ENCODE results near the gene CCDC97.
"Not testable (repeated sequence)": the region's sequence is repeated elsewhere in the genome, so short reads cannot be mapped to it uniquely, and the experiment has no call there.

The CCDC97 gene

DNA sequence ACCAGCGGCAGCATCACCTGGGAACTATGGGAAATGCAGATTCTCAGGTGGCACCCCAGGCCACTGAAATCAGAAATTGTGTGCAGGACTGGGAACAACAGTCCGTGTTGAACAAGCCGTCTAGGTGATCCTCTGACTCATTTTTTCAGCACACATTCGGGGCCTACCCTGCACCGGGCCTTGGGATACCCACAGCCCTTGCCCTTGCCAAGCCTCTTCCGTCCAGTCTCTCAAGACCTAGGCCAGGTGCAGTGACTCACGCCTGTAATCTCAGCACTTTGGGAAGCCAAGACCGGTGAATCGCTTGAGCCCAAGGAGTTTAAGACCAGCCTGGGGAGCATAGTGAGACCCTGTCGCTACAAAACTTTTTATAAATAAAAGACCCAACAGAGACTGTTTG lies 25.5 kb downstream of the CCDC97 start:
- DNase-seq (ENCODE audit: low spot score) = no peak
- FAIRE-seq = no peak

DNA sequence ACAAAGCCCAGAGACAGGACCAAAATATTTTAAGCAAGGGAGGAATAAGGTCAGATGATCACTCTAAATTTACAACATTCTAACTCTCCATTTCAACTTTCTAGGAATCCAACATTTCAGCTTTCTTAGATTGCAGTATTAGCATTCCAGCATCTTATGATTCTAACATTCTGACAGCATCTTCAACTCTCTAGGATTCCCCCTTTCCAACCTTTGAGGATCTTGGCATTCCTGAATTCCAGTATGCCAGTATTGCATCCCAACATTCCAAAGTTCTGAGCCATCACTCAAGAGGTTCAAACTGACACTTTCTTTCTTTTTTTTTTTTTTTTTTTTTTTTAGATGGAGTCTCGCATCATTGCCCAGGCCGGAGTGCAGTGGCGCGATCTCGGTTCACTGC lies 30.0 kb downstream of the CCDC97 start:
- DNase-seq (ENCODE audit: low spot score) = peak; percentile 57
- no peak for FAIRE-seq

DNA sequence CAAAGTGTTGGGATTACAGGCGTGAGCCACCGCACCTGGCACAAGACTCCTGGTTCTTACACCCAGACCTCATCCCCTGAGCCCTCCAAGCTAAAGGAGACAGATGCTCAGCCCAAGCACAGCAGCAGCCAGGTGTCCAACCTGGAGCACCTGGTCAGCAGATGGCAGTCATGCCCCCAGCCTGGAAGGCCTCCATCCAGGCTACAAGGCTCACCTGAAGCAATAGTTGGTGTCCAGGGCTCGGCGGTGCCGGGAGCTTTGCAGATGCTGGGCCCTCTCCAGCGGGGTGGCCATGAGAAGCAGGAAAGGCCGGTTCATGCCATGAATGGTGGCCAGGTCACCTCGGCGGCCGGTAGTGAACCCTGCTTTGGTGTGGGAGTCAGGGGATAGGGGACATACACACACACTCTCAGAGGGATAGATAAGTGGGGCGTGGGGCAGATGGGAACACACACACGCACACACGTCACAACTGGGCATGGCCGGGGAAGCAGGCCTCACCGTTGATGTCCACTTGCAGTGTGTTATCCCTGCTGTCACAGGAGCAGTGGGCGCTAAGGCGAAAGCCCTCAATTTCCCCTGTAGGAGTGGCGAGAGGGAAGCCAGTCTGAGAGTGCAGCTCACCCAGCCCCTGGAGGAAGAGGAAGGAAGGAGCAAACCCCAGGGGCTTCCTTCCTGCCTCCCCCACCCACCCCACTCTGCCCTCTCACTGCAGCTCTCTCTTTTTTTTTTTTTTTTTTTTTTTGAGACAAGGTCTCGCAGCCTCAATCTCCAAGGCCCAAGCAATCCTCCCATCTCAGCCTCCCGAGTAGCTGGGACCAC lies 31.9 kb downstream of the CCDC97 start:
- no peak for FAIRE-seq

DNA sequence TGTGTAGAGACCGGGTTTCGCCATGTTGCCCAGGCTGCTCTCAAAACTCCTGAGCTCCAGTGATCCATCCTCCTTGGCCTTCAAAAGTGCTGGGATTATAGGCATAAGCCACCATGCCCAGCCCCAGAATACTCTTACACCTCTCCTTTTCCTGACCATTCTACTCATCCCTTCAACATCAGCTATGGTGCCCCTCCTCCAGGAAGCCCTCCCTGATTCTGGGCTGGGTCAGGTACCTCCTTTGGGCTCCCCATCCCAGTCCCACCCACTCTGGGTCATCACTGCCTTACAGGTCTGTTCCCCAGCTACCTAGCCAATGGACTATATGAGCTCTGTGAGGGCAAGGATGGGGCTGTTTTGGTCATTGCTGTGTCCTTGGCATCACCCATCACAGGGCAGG lies 34.2 kb downstream of the CCDC97 start:
- no peak for FAIRE-seq
- DNase-seq (ENCODE audit: low spot score) = no peak

More for the DNA sequence above, 31.9 kb downstream of the CCDC97 start:
- DNase-seq (ENCODE audit: low spot score) = no peak

DNA sequence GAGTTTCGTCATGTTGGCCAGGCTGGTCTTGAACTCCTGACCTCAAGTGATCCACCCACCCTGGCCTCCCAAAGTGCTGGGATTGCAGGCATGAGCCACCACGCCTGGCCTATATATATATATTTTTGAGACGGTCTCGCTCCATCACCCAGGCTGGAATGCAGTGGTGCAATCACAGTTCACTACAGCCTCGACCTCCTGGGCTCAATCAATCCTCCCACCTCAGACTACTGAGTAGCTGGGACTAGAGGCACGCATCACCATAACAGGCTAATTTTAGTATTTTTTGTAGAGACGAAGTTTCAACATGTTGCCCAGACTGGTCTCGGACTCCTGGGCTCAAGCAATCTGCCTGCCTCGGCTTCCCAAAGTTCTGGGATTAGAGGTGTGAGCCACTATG lies 36.9 kb downstream of the CCDC97 start:
- not testable (repeated sequence) for DNase-seq (ENCODE audit: low spot score); FAIRE-seq

DNA sequence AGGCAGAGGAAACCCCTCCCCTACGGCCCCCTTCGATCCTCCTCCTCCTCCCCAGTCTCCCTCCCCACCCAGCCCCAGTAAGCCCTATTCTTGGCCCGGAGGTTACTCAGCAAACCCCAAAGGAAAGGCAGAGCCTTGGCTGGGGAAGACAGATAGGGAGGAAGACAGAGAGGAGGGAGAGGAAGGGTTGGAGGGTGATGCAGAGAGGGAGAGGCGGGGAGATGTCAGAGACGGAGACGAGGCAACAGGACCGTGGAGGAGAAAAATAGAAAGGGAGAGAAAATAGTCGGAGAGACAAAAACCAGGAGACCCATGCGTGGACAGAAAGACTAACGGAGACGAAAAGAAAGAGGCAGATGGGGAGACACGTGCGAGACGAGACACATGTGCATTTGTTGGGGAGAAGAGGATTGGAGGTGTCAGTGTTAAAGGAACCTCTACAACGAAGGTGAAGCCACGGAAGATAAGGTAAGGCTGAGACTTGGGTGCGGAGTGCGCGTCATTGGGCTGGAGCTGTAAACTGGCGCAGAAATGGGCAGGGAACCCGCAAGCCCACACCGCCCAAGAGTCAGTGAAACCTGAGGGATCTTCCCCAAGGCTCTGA lies 40.9 kb downstream of the CCDC97 start:
- no peak for DNase-seq (ENCODE audit: low spot score)
- FAIRE-seq = no peak

DNA sequence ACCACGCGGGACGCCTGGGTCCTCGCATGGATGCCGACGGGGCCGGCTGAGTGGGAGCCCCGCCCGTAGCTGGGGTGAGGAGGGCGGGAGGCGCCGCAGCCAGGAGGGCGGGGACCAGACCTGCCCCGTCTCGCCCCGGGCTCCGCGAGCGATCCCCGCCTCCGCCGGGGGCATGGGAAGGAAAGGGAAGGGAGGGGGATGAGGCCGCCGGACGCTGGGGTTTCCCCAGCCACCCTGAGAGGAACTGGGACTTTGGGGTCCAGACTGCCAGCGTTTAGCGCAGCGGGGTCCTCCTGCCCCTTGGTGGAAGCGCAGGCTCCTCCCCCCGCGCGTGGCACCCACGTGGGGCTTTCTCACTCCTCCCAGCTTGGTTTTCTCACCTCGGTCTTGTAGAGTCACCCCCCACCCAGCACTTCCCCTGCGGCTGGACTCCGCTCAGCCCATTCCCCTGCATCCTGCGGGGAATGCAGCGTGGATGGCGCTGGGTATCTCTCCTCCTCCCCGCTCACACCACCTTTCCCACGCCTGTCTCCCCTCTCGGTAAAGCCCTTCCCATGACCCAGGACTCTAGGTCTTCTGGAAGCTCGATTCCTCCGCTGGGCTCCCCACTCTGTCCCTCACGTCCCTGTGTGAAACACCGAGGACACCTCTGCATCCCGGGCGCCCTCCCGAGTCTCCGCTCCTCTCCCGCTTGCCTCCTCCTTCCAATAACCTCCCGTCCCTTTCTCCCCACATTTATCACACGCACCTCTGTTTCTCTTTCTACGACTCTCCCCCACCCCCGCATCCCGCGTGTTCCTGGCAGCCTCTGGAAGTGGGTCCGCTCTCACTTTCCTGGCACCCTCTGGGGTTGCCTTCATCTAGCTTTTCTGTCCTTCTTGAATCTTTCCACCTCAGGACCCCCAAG lies 41.6 kb downstream of the CCDC97 start:
- DNase-seq (ENCODE audit: low spot score) (peak; percentile 83), FAIRE-seq (peak; percentile 20)

DNA sequence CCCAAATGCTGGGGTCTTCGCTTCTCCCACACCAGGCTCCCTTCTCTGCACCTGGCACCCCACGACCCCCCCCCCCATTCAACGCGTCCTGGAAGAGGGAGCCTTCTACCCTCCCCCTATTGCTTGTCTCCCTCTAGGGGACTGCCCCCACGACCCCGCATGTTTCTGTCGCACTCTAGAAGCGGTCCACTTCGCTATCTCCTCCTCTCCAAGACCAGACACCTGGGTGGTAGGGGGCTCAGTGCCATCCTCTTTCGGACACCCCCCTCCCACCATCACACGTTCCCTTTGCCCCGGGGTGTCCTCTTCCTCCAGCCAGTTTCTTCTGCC lies 42.3 kb downstream of the CCDC97 start:
- DNase-seq (ENCODE audit: low spot score) = no peak
- FAIRE-seq = no peak

DNA sequence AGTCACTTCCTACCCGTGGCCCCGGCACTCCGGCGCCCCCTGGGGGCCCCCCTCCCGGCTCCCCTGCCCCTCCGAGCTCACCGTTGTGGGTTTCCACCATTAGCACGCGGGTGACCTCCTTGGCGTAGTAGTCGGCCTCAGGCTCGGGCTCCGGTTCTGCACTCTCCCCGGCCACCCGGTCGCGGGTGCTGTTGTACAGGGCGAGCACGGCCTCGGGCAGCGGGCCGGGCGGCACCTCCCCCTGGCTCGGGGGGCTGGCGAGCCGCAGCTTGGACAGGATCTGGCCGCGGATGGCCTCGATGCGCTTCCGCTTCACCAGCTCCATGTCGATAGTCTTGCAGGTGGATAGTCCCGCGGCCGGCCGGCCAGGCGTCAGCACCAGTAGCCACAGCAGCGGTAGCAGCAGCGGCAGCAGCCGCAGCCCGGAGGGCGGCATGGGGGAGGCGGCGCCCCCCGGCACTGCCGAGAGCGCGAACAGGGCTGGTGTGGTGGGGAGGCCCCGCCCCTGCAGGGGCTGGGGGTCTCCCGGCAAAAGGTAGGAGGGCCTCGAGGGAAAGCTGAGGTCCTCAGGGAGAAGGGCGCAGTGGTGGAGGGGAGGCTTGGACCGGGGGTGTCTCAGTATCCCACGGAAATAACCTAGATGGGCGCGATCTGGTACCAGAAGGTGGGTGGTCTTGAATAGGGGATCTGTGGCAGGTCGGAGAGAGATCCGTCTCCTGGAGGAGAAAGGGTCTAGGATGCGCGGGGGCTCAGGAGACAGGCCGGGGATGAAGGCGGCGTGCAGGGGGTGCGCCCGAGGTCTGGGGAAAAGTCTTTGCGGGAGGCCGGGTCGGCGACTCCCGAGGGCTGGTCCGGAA lies 42.9 kb downstream of the CCDC97 start:
- DNase-seq (ENCODE audit: low spot score) = peak; percentile 73

DNA sequence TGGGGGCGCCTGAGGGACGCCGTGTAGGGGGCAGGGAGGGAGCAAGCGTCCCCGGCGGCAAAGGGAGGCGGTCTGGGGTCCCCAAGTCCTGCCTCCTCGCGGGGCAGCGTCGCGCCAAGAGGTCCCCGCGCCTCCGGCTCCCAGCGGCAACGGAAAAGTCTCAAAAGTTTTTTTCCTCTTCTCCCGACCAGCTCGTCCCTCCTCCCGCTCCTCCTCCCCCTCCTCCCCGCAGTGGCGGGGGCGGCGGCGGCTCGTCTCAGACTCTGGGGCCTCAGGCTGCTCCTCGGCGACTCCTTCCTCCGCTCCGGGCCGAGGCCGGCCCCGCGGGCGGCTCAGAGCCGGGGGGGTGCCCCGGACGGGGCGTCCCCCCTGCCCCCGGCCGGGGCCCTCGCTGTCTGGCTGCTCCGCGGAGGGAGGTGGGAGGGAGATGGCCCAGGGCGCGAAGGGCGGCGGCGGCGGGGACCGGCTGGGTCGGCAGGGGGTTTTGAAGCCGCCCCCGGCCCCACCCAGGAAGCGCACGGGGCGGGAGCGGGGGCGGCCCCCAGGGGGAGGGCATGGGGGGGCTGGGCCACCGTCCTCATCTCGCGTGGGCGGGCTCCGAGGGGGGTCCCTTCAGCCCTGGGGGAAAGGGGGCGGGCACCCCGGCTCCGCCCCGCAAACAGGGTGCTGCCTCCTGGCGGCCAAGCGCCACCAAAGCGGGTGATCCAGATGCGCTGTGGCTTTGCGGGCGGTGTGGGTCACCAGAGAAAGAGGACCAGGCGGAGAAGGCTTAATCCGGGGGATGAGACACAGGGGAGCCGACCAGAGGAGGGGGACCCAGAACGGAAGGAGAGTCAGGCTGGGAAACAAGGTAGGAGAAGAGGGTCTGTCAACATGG lies 43.7 kb downstream of the CCDC97 start, which contains the start of gene TGFB1:
Gene TGFB1, minus strand, starts transcription at position 457 of the 877 bp plus-strand sequence. CDS start 878 bp downstream, outside the sequence.
- FAIRE-seq (no peak), DNase-seq (ENCODE audit: low spot score) (peak; percentile 97)

More for the DNA sequence above, 42.9 kb downstream of the CCDC97 start:
- FAIRE-seq = no peak

DNA sequence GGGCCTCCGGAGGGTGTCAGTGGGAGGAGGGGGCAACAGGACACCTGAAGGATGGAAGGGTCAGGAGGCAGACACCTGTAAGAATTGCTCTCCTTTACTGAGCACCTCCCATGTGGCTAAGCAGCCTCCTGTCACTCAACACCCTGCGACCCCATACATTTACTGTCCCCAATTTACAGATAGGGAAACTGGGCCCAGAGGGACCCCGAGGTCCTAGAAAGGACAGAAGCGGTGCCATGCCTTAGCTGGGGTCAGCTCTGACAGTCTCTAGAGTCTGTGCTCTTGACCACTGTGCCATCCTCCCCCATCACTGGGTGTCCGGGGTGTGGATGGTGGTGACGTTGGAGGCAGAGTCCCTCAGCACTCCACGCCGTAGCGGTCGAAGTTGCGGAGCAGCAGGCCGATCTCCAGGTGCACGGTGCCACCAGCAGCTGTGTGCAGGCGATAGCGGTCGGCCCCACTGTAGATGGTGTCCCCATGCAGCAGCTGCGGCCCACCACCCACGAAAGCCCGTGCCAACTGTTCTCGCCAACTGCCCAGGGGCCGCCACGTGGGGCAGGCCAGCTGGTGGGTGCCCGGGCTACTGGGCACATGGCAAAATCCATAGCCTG lies 44.5 kb downstream of the CCDC97 start:
- FAIRE-seq (peak; percentile 23), DNase-seq (ENCODE audit: low spot score) (no peak)

DNA sequence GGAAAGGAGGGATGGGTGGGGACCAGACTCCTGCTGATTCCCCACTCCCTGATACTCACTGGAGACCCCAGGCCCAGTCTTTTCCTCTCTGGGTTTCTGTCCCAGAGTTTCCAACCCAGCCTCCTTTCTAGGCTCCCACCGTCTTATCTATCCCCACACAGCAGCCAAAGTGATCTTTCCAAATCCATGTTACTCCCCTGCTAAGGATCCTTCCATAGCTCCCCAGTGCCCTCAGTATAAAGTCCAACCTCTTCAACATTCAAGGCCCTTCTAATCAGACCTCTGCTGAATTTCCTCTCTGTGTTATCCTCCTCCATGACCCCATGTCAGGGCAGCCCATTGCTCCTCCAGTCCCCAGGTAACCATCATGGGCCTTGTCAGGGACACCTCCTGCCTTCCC lies 45.1 kb downstream of the CCDC97 start:
- DNase-seq (ENCODE audit: low spot score) (no peak), FAIRE-seq (no peak)

DNA sequence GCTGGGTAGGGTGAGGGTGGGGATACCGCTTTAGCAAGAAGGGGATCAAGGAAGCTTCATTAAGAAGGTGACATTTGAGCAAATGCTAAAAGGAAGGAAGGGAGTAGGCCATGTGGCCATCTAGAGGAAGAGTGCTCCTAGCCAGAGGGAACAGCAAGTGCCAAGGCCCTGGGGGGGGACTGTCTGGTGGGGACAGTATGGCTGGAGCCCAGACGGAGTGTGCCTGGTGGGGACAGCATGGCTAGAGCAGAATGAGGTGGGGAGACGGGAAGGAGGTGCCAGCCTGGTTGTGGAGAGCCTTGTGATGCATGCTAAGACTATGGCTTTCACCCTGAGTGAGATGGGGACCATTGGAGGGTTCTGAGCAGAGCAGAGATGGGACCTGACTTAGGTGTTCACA lies 45.8 kb downstream of the CCDC97 start:
- no peak for FAIRE-seq
- no peak for DNase-seq (ENCODE audit: low spot score)

DNA sequence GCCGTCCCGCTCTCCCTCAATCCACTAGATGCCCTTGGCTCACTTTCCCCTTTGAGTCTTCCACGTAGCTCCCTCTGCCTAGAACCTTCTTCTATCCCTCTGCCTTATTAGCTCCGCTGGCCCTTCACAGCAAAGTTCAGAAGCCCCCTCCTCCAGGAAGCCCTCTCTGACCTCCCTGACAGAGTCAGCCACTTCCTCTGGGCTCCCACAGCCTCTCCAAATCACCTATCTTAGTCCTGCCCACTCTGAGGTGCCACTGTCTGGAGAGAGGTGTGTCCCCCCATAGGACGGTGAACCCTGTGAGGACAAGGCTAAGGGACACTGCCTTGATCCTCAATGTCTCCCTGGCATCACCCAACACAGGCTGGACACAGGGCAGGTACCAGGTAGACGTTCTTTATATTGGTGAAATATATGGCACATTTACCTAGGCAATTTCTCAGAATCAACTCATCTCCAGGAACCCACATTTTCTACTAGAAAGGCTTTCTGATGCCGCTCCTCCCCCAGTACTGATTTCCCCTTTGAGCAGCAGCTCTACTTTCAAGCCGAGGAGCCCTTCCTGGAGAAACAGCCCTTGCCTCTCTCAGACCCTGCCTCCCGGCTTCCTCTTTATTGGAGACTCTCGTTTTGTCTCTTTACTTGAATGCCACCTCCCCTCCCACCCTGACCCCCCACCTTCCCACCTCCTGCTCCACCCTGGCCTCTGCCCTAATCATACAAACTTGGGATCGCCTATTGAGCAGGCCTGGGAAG lies 47.2 kb downstream of the CCDC97 start:
- no peak for FAIRE-seq

DNA sequence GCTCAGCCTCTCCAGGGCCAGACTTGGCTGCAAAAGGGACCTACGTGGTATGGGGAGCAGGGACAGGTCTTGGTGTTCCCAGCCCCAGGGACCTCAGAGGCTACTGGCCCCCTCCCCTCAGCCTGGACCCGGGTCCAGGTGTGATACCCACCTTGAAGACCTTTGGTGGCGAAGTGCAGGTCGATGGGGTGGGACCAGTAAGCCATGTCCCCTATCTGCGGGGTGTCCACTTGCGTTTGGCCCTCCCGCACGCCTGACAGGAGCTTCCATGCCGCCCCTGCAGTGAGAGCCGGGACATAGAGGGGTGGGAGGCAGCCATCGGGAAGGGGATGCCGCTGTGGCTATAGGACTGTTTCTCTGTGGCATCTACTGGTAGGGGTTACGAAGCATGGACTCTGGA lies 47.8 kb downstream of the CCDC97 start:
- no peak for FAIRE-seq
- no peak for DNase-seq (ENCODE audit: low spot score)

More for the DNA sequence above, 47.2 kb downstream of the CCDC97 start:
- DNase-seq (ENCODE audit: low spot score) = no peak

DNA sequence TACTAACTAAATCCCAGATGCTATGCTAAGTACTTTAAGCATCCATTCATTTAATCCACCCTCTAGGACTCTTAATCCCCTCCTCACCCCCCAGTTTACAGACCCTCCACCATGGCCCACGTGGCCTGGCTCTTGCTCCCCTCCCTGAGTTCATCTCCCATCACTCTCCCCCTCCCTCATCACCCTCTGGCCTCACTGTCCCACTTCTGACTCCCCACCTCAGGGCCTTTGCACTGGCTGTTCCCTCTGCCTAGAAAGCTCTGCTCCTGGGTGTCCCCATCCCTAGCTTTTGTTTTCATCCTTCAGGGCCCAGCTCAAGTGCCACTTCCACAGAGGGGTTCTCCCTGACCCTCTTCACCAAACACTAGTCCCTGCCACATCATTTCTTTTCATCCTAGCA lies 49.8 kb downstream of the CCDC97 start:
- DNase-seq (ENCODE audit: low spot score) (no peak), FAIRE-seq (no peak)

DNA sequence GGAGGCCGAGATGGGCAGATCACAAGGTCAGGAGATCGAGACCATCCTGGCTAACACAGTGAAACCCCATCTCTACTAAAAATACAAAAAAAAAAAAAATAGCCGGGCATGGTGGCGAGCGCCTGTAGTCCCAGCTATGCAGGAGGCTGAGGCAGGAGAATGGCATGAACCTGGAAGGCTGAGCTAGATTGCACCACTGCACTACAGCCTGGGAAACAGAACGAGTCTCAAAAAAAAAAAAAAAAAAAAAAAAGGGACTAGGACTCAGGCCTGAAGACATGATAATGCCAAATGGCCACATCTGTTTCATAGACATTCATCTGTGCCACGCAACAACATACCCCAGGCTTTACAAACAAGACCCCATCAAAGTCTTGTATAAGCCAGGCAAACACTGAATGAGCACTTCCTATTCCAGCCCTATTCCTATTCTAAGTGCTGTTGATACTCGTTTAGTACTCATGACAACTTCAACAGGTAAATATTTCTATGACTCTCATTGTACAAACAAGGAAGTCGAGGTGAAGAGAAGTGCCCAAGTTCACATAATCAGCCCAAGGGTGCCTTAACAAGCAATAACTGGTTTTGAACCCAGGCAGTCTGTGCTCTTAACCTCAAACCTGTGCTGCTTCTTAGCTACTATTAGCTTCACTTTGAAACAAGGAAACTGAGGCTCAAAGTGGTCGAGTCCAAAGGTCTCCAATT lies 52.3 kb downstream of the CCDC97 start:
- DNase-seq (ENCODE audit: low spot score) (no peak), FAIRE-seq (no peak)

DNA sequence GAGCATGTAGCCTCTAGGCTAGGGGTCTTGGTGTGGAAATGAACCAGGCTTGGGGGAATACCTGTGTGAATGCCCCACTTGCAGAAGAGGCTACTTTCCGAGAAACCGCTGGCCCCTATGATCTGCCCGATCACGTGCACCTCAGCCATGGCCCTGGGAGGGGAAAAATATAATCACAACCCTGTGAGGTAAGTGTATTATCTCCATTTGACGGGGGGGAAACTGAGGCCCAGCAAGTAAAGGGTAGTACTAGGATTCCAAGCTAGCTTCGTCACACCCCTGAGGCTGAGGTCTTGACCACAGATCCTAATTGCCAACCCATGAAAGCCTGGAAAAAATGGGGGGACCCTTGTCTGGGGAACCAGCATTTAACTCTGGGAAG lies 53.4 kb downstream of the CCDC97 start:
- no peak for DNase-seq (ENCODE audit: low spot score)

More for the DNA sequence above, 53.4 kb downstream of the CCDC97 start:
- FAIRE-seq = no peak
